Ectodermal cell (in vitro differentiated cells): ENCODE measurements around the gene ADAMTSL2.

Source experiments
- H3K27ac ChIP-seq: 2 replicates; pipeline ENCODE4 v1.7.0; 2013; ENCODE audit warnings: mild to moderate bottlenecking, low read depth, low read length; ENCODE audit not compliant: insufficient read depth, poor library complexity, severe bottlenecking
- H3K27me3 ChIP-seq: 2 replicates; pipeline ENCODE4 v1.7.0; 2013; ENCODE audit warnings: mild to moderate bottlenecking, low read length; ENCODE audit not compliant: insufficient read depth, control insufficient read depth, poor library complexity, severe bottlenecking
- H3K36me3 ChIP-seq: one replicate; pipeline ENCODE4 v1.7.0; 2013; ENCODE audit warnings: low read length; ENCODE audit not compliant: control insufficient read depth, insufficient read depth
- H3K4me1 ChIP-seq: one replicate; pipeline ENCODE4 v1.7.0; 2013; ENCODE audit warnings: low read length; ENCODE audit not compliant: control insufficient read depth, insufficient read depth
- H3K4me3 ChIP-seq: 2 replicates; pipeline ENCODE4 v1.7.0; 2013; ENCODE audit warnings: low read depth, low read length, control low read depth; ENCODE audit not compliant: insufficient read depth
- H3K9me3 ChIP-seq: 2 replicates; pipeline ENCODE4 v1.7.0; 2013; ENCODE audit warnings: mild to moderate bottlenecking, low read length, moderate library complexity; ENCODE audit not compliant: control insufficient read depth
- WGBS, 2 experiments: methylation state at CpG; one replicate each; pipeline ENCODE4 v1.1.7; 2013; ENCODE audit warnings: missing lambda C conversion rate in 2 of 2; 5-methylcytosine and 5-hydroxymethylcytosine counted together

Gene ADAMTSL2

GRCh38 chr9:133526721-133527321 is 7.7 kb upstream of the ADAMTSL2 start:
- Histone ChIP-seq H3K4me1 (peaks cover 37% of the 10 kb centered on the region), H3K4me3 (no peak overlapping the region), H3K27ac (no peak overlapping the region), H3K27me3 (peaks cover 4% of the 10 kb centered on the region), H3K9me3 (no peaks in the 10 kb centered on the region), H3K36me3 (no peaks in the 10 kb centered on the region)
- WGBS, 2 experiments: 45 to 48% methylated on average over 21 of the region's 21 CpGs

DNA sequence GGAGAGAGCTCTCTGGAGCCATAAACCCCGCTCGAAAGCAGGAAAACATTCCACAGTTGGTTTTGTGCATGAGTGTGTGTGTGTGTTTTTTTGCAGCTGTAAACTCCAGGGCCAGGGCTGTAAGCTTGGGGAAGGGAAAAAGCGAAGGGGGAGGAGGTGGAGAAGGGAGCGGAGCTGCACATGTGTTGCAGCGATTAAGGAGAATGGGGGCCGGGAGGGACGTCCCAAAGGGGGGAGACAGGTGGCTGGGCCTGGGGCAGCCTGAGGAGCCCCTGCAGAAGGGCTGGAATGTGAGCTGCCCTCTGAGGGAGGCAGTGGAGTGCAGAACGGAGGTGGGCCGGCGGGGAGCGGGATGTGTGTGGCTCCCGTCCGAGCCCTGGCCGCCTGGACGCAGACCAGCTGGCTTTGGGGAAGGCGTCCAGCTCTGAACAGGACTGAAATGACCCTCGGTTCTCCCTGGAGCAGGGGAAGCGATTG is 7.0 kb upstream of the ADAMTSL2 start:
- Histone ChIP-seq H3K27me3 (peaks cover 4% of the 10 kb centered on the region), H3K4me1 (peaks cover 37% of the 10 kb centered on the region), H3K36me3 (no peaks in the 10 kb centered on the region), H3K4me3 (no peak overlapping the region), H3K9me3 (no peaks in the 10 kb centered on the region), H3K27ac (no peak overlapping the region)
- WGBS, 2 experiments: 50 to 52% methylated on average over 18 of the region's 18 CpGs

GRCh38 chr9:133528001-133528875 is 6.3 kb upstream of the ADAMTSL2 start:
- Histone ChIP-seq H3K36me3 (no peaks in the 10 kb centered on the region), H3K27me3 (peaks cover 4% of the 10 kb centered on the region), H3K27ac (no peak overlapping the region), H3K9me3 (no peaks in the 10 kb centered on the region), H3K4me3 (no peak overlapping the region), H3K4me1 (peaks cover 37% of the 10 kb centered on the region)
- 77 to 78% methylated on average over 22 of the region's 22 CpGs for WGBS, 2 experiments

DNA sequence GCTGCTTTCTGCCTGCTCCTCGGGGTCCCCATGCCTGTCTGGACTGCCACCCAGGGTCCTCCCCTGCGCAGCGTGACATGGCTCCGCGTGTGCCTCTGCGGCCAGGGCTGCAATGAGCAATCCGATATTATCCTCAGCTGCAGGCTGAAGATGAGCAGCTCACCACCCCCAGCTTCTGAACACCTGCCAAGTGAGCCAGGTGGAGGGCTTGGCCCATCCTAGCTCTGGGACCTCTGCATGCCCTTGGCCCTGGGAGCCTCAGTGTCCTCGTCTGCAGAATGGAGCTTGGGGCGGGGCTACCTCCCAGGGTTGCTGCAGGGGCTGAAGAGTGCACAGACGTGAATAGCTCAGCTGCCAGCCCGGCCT is 5.6 kb upstream of the ADAMTSL2 start:
- Histone ChIP-seq H3K4me3 (no peak overlapping the region), H3K27ac (no peak overlapping the region), H3K9me3 (no peaks in the 10 kb centered on the region), H3K4me1 (peaks cover 41% of the 10 kb centered on the region), H3K27me3 (peaks cover 10% of the 10 kb centered on the region), H3K36me3 (no peaks in the 10 kb centered on the region)
- WGBS, 2 experiments: 78 to 83% methylated on average over 11 of the region's 11 CpGs

DNA sequence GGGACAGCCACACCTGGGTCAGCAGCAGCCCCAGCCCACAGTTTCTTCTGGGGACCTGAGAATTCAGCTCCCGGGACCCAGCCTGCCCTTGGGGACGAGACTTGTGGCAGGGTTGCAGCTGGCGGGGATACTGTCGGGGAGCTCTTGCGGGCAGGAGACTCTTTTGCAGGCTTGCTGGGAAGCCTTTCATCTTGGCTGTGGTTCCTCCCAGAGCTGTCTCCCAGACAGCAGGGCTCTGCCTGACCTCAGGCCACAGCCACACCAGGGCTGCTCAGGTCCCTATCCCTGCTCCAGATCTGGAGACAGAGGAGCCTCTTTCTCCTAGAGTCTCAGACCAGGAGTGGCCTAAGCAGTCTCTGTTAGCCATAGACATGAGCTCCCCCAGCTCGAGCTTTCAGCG is 5.0 kb upstream of the ADAMTSL2 start:
- H3K9me3 ChIP-seq: no peaks in the 10 kb centered on the region
- H3K27me3 ChIP-seq: peaks cover 16% of the 10 kb centered on the region
- no peaks in the 10 kb centered on the region for H3K36me3 ChIP-seq
- WGBS, 2 experiments: 85 to 86% methylated on average over 7 of the region's 7 CpGs
- H3K27ac ChIP-seq: no peak overlapping the region
- H3K4me3 ChIP-seq: no peak overlapping the region
- peaks cover 45% of the 10 kb centered on the region for H3K4me1 ChIP-seq

DNA sequence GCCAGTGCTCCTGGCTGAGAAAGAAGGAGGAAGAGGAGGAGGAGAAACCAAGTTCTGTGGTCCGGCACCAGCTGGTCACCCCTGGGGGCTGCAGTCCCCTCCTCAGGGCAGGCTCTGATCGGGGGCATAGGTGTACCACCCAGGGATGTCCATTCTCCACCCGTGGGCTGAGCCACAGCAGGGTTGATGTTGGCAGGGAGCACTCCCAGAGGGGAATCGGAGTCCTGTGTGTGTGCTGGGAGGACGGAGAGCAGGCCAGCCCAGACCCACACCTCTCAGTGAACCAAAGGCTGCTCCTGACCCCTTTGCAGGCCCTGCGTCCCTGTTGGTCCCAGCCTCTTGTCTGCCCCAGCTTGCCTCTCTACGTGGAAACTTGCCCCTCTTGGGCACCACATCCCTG is 4.6 kb upstream of the ADAMTSL2 start:
- Histone ChIP-seq H3K4me3 (no peak overlapping the region), H3K27me3 (peaks cover 20% of the 10 kb centered on the region)

DNA sequence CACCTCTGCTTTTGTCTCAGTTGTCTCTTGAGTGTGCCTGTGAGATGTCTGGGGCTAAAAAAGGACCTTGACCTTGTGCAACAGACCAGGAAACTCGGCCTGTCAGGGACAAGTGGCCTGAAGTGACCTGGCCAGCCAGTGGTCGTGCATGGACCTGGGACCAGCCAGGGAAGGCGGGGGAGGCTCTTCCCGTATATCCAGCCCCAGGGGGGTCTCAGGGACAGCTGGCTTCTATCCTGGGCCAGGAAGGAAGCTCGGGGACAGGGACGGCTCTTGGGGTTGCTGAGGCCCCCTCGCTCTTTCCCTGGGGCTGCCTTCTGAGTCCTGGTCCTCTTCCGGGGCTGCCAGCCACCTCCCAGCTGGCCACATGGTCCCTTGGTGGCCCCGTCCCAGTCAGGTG is 3.2 kb upstream of the ADAMTSL2 start:
- H3K9me3 ChIP-seq: no peaks in the 10 kb centered on the region
- 90% methylated on average over 9 of the region's 9 CpGs for WGBS, 2 experiments

More for the DNA sequence above, 4.6 kb upstream of the ADAMTSL2 start:
- 89 to 92% methylated on average over 7 of the region's 7 CpGs for WGBS, 2 experiments
- Histone ChIP-seq H3K27ac (no peak overlapping the region), H3K4me1 (peaks cover 48% of the 10 kb centered on the region), H3K9me3 (no peaks in the 10 kb centered on the region), H3K36me3 (no peaks in the 10 kb centered on the region)

DNA sequence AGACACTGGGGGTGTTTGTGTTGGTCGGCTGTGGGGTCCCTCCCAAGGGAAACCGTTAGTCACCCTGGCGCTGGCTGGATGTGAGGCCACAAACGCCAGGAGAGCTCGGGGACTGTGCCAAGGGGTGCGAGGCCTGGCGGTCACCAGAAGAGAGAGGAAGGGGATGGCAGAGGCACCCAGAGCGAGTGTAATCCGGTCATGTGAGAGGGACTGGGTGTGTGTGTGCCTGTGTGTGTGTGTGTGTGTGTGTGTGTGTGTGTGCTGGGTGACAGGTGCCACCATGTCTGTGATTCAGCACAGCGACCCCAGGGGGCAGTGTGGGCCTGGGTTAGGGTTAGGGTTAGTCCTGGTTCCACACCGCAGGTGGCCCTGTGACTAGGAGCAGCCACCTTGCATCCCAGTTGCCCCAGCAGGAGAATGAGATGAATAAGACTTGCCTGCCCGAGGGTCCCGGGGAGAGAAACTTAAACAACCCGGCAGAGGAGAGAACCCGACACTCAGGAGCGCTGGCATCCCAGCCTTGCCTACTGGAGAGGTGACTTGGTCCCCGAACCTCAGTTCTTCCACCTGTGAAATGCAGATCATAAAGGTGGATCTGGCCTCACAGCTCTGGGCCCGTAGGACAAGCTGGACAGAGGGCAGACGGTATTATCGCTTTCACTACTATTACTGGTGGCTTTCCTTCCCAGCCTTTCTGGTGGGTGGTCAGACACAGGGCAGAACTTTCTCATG is 1.4 kb upstream of the ADAMTSL2 start:
- H3K4me3 ChIP-seq: no peak overlapping the region
- H3K9me3 ChIP-seq: no peaks in the 10 kb centered on the region
- peaks cover 31% of the 10 kb centered on the region for H3K4me1 ChIP-seq
- no peaks in the 10 kb centered on the region for H3K36me3 ChIP-seq
- H3K27me3 ChIP-seq: peaks cover 22% of the 10 kb centered on the region
- H3K27ac ChIP-seq: no peak overlapping the region
- WGBS, 2 experiments: 72% methylated on average over 20 of the region's 20 CpGs

More for the DNA sequence above, 3.2 kb upstream of the ADAMTSL2 start:
- Histone ChIP-seq H3K27me3 (peaks cover 22% of the 10 kb centered on the region), H3K4me1 (peaks cover 49% of the 10 kb centered on the region), H3K27ac (no peak overlapping the region), H3K4me3 (no peak overlapping the region), H3K36me3 (no peaks in the 10 kb centered on the region)

- peaks cover 28% of the 10 kb centered on the region for H3K4me1 ChIP-seq
- no peaks in the 10 kb centered on the region for H3K36me3 ChIP-seq
- H3K4me3 ChIP-seq: peak overlapping the region; percentile 10
- no peak overlapping the region for H3K27ac ChIP-seq
- H3K27me3 ChIP-seq: peaks cover 20% of the 10 kb centered on the region
- 62 to 63% methylated on average over 9 of the region's 9 CpGs for WGBS, 2 experiments
- no peaks in the 10 kb centered on the region for H3K9me3 ChIP-seq
Observed at GRCh38 chr9:133533857-133534256, 647 bp upstream of the ADAMTSL2 start.
